Liver (tissue), 9 donors: ENCODE measurements around the gene RAPGEF1. TPM values are rescaled to one million over a fixed set of nuclear protein-coding genes. Genes with fewer than 3 reads are reported as not detected.

Source experiments
- DNase-seq: peaks from one replicate; pipeline ENCODE4 v3.0.0-alpha.2; 2017; ENCODE audit warnings: low spot score
- H3K27ac ChIP-seq, 2 donors: one replicate each; pipeline ENCODE4 v1.7.0; 2013; ENCODE audit warnings: inconsistent platforms in 2 of 2, low read length in 2 of 2, control low read depth in 1 of 2, low read depth in 1 of 2, mild to moderate bottlenecking in 1 of 2
- H3K27me3 ChIP-seq, 4 donors: one replicate each; pipeline versions ENCODE4 v1.6.1 to v1.7.0; 2013; ENCODE audit warnings: low read length in 3 of 4, inconsistent platforms in 1 of 4, mild to moderate bottlenecking in 1 of 4, moderate library complexity in 1 of 4; ENCODE audit not compliant: control insufficient read depth in 4 of 4, insufficient read depth in 4 of 4
- H3K36me3 ChIP-seq, 4 donors: one replicate each; pipeline versions ENCODE4 v1.6.1 to v1.7.0; 2013; ENCODE audit warnings: low read length in 3 of 4, mild to moderate bottlenecking in 3 of 4, low read depth in 1 of 4, moderate library complexity in 1 of 4; ENCODE audit not compliant: control insufficient read depth in 4 of 4, insufficient read depth in 3 of 4
- H3K4me1 ChIP-seq, 4 donors: one replicate each; pipeline versions ENCODE4 v1.6.1 to v1.7.0; 2013; ENCODE audit warnings: low read length in 3 of 4, mild to moderate bottlenecking in 3 of 4, moderate library complexity in 1 of 4; ENCODE audit not compliant: control insufficient read depth in 4 of 4, insufficient read depth in 4 of 4
- H3K4me3 ChIP-seq, 3 donors: one replicate each; pipeline versions ENCODE4 v1.6.1 to v1.7.0; 2013; ENCODE audit warnings: low read length in 3 of 3, control low read depth in 1 of 3, low read depth in 1 of 3, mild to moderate bottlenecking in 1 of 3
- H3K9ac ChIP-seq, 2 donors: one replicate each; pipeline ENCODE4 v1.7.0; 2013; ENCODE audit warnings: low read length in 2 of 2, mild to moderate bottlenecking in 2 of 2, moderate library complexity in 2 of 2, control low read depth in 1 of 2, low read depth in 1 of 2
- H3K9me3 ChIP-seq, 4 donors: one replicate each; pipeline versions ENCODE4 v1.6.1 to v1.7.0; 2013; ENCODE audit warnings: low read length in 3 of 4; ENCODE audit not compliant: control insufficient read depth in 4 of 4
- ATF3 ChIP-seq: IDR thresholded peaks from 2 replicates; pipeline ENCODE4 v1.6.1; 2016; ENCODE audit warnings: antibody characterized with exemption
- CTCF ChIP-seq: fragments of 150-350 bp; IDR thresholded peaks from 2 replicates; pipeline ENCODE4 v1.5.1; 2017; ENCODE audit warnings: improper control_type of control experiment, low read depth, low read length; ENCODE audit not compliant: missing input control
- EGR1 ChIP-seq, 2 donors: IDR thresholded peaks; 2 replicates each; pipeline ENCODE4 v1.6.1; 2016 to 2018; ENCODE audit warnings: antibody characterized with exemption in 2 of 2, low read depth in 2 of 2
- FOXA1 ChIP-seq: IDR thresholded peaks from 2 replicates; pipeline ENCODE4 v1.6.1; 2016; ENCODE audit warnings: antibody characterized with exemption
- FOXA2 ChIP-seq: IDR thresholded peaks from 2 replicates; pipeline ENCODE4 v1.6.1; 2016; ENCODE audit warnings: antibody characterized with exemption
- GABPA ChIP-seq, 2 donors: IDR thresholded peaks in 1 of 2; conservative IDR thresholded peaks in 1 of 2; 2 replicates each; pipeline ENCODE4 v1.6.1; 2016; ENCODE audit warnings: antibody characterized with exemption in 2 of 2, mild to moderate bottlenecking in 1 of 2, moderate library complexity in 1 of 2
- HNF4A ChIP-seq, 2 donors: conservative IDR thresholded peaks; 2 replicates each; pipeline ENCODE4 v1.6.1; 2016; ENCODE audit warnings: antibody characterized with exemption in 2 of 2, mild to moderate bottlenecking in 2 of 2
- HNF4G ChIP-seq: IDR thresholded peaks from 2 replicates; pipeline ENCODE4 v1.6.1; 2016; ENCODE audit warnings: antibody characterized with exemption
- JUND ChIP-seq, 2 donors: IDR thresholded peaks; 2 replicates each; pipeline ENCODE4 v1.6.1; 2016; ENCODE audit warnings: antibody characterized with exemption in 2 of 2
- MAX ChIP-seq: IDR thresholded peaks from 2 replicates; pipeline ENCODE4 v1.6.1; 2016; ENCODE audit warnings: antibody characterized with exemption
- NR2F2 ChIP-seq: IDR thresholded peaks from 2 replicates; pipeline ENCODE4 v1.6.1; 2016; ENCODE audit warnings: antibody characterized with exemption
- RAD21 ChIP-seq, 2 donors: IDR thresholded peaks; 2 replicates each; pipeline ENCODE4 v1.6.1; 2016; ENCODE audit warnings: antibody characterized with exemption in 2 of 2, mild to moderate bottlenecking in 2 of 2
- REST ChIP-seq: IDR thresholded peaks from 2 replicates; pipeline ENCODE4 v1.6.1; 2016; ENCODE audit warnings: antibody characterized with exemption, mild to moderate bottlenecking
- RXRA ChIP-seq, 2 donors: IDR thresholded peaks; 2 replicates each; pipeline ENCODE4 v1.6.1; 2017 to 2018; ENCODE audit warnings: antibody characterized with exemption in 2 of 2, mild to moderate bottlenecking in 1 of 2
- SP1 ChIP-seq: IDR thresholded peaks from 2 replicates; pipeline ENCODE4 v1.6.1; 2018; ENCODE audit warnings: antibody characterized with exemption, mild to moderate bottlenecking
- TAF1 ChIP-seq: conservative IDR thresholded peaks from 2 replicates; pipeline ENCODE4 v1.6.1; 2016; ENCODE audit warnings: antibody characterized with exemption, mild to moderate bottlenecking
- YY1 ChIP-seq: IDR thresholded peaks from 2 replicates; pipeline ENCODE4 v1.6.1; 2016; ENCODE audit warnings: antibody characterized with exemption, mild to moderate bottlenecking
- ZBTB33 ChIP-seq: IDR thresholded peaks from 2 replicates; pipeline ENCODE4 v1.6.1; 2016; ENCODE audit warnings: antibody characterized with exemption
- WGBS: extraction: QIAGEN DNeasy Blood & Tissue Kit; methylation state at CpG from one replicate; pipeline ENCODE4 v1.1.7; 2013; 5-methylcytosine and 5-hydroxymethylcytosine counted together
- polyA plus RNA-seq, 2 donors: library from polyadenylated mRNA; stranded (reverse) in 1 of 2; unstranded in 1 of 2; fragments of 200-250 nt in 1 of 2; fragments of >200 nt in 1 of 2; fragmentation: Nextera tagmentation in 1 of 2; extraction: Ambion mirVana in 1 of 2; gene quantifications; one replicate each; pipeline versions ENCODE4 v1.2.1 to v1.2.3, GENCODE V29; 2013 to 2015
- total RNA-seq, 2 donors: library from RNA; depleted of rRNA; stranded (reverse); fragments of >200 nt; gene quantifications; one replicate each; pipeline ENCODE4 v1.2.3, GENCODE V29; 2014
- donor health status: healthy.
- donor health status: healthy.
- donor health status: healthy.
- donor health status: healthy.
- donor health status: healthy.

The RAPGEF1 gene
- total and polyA plus RNA-seq, 4 donors: 5.6 to 19.7 (median 16.8) TPM

- peaks cover 0 to 18% (median 15%) of the 10 kb centered on the region in 4 donors for H3K4me1 ChIP-seq
- 51% methylated on average over 26 of the region's 26 CpGs for WGBS
- H3K27me3 ChIP-seq: no peaks in the 10 kb centered on the region
- H3K36me3 ChIP-seq: peaks cover 4 to 30% (median 8%) of the 10 kb centered on the region in 4 donors
- H3K4me3 ChIP-seq: no peak overlapping the region
- peak; percentile 33 for DNase-seq
- H3K9me3 ChIP-seq: no peaks in the 10 kb centered on the region
- H3K9ac ChIP-seq: no peak overlapping the region
- peak overlapping the region in 1 of 2 donors; percentile 0 for H3K27ac ChIP-seq
- TF ChIP-seq ATF3: no peak
- no peak for TF ChIP-seq GABPA (IDR thresholded peaks at IDR 0.05 in 1 of 2, conservative IDR thresholded peaks at IDR 0.05 in 1 of 2)
- TF ChIP-seq SP1: peak; percentile 63
- TF ChIP-seq NR2F2: no peak
- TF ChIP-seq HNF4A (conservative IDR thresholded peaks at IDR 0.05): peak; percentile 86 to 87
- TF ChIP-seq YY1: no peak
- TF ChIP-seq EGR1 (IDR thresholded peaks at IDR 0.05; ENCODE audit: low read depth in 2 of 2): no peak
- peak; percentile 46 to 59 for TF ChIP-seq RAD21 (IDR thresholded peaks at IDR 0.05)
- peak; percentile 71 for TF ChIP-seq HNF4G
- no peak for TF ChIP-seq MAX
- no peak for TF ChIP-seq FOXA2
- TF ChIP-seq JUND (IDR thresholded peaks at IDR 0.05): no peak
- no peak for TF ChIP-seq TAF1
- TF ChIP-seq CTCF: no peak
- no peak for TF ChIP-seq ZBTB33
- TF ChIP-seq RXRA (IDR thresholded peaks at IDR 0.05): peak; percentile 18 to 29
- TF ChIP-seq FOXA1: no peak
- TF ChIP-seq REST: no peak
These were observed 161.0 kb downstream of the RAPGEF1 start for GRCh38 chr9:131578731-131579504.
